ENCODE data around the gene RCAN1. TPM values are rescaled to one million over a fixed set of nuclear protein-coding genes. Genes with fewer than 3 reads are reported as not detected.

RCAN1 gene
- total RNA-seq, 2 experiments from 2014 or later: 1.1 to 1.5 TPM

- H3K4me1 Mint-ChIP-seq (ENCODE audit: low read depth): peaks cover 16% of the 10 kb centered on the region
- peaks cover 17% of the 10 kb centered on the region for H3K36me3 Mint-ChIP-seq (ENCODE audit: low read depth)
- H3K27ac Mint-ChIP-seq: no peak overlapping the region
- DNase-seq: no peak
- TF ChIP-seq CTCF (IDR thresholded peaks at IDR 0.05): no peak
- no peaks in the 10 kb centered on the region for H3K27me3 ChIP-seq (ENCODE audit: control insufficient read depth in 1 of 2, insufficient read depth in 2 of 2, low read length in 2 of 2)
- H3K4me1 ChIP-seq (ENCODE audit: insufficient read depth, low read length): no peaks in the 10 kb centered on the region
- ChIA-PET POLR2A (no interaction called here), CTCF (no interaction called here)
- intact Hi-C loops (cut with DNase I, micrococcal nuclease): no loop called here
- ATAC-seq (ENCODE audit: poor library complexity): no peak
- H3K4me3 Mint-ChIP-seq: no peak overlapping the region
- no peak overlapping the region for H3K27ac ChIP-seq (ENCODE audit: low read depth in 1 of 2, low read length in 2 of 2)
- H3K9me3 ChIP-seq (ENCODE audit: control insufficient read depth in 1 of 2, insufficient read depth in 1 of 2, low read length in 2 of 2): no peaks in the 10 kb centered on the region
- no peak overlapping the region for H3K4me3 ChIP-seq (ENCODE audit: low read length)
- no peaks in the 10 kb centered on the region for H3K27me3 Mint-ChIP-seq
- H3K36me3 ChIP-seq (ENCODE audit: insufficient read depth, low read length): no peaks in the 10 kb centered on the region
- peaks cover 2% of the 10 kb centered on the region for H3K9me3 Mint-ChIP-seq
Measured at GRCh38 chr21:34583926-34584563, 30.9 kb downstream of the RCAN1 start.

DNA sequence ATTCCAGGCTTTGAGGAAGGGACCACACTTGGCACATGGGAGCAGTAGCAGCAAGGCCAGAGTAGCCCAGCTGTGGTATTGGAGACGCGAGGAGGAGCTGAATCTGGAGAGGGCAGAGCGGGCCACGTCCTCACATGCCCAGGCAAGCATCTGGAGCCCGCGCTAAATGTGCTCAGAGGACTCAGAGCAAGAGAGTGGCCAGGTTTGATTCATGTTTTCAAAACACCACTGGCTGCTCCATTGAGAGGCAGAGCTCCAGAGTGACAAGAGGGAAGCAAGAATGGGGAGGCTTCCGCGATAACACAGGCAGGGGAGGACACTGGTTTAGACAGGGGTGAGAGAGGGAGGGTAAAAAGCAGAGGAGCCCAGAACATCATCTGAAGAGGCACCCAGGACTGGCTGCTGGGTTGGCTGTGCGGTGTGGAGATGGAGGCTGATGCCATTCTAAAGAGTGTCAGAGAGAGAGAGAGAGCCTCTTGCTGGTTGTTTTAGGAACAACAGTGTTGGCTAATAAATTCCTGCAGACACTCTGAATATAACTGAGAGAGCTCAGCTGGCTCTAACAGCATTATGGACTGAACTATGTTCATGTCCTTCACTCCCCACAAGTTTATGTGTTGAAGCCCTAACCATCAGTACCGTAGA lies 32.3 kb downstream of the RCAN1 start:
- Histone ChIP-seq H3K9me3 (ENCODE audit: control insufficient read depth in 1 of 2, insufficient read depth in 1 of 2, low read length in 2 of 2) (no peaks in the 10 kb centered on the region), H3K27ac (ENCODE audit: low read depth in 1 of 2, low read length in 2 of 2) (no peak overlapping the region), H3K36me3 (ENCODE audit: insufficient read depth, low read length) (no peaks in the 10 kb centered on the region), H3K27me3 (ENCODE audit: control insufficient read depth in 1 of 2, insufficient read depth in 2 of 2, low read length in 2 of 2) (no peaks in the 10 kb centered on the region), H3K4me1 (ENCODE audit: insufficient read depth, low read length) (no peaks in the 10 kb centered on the region), H3K4me3 (ENCODE audit: low read length) (no peak overlapping the region)
- Mint-ChIP-seq H3K4me1 (ENCODE audit: low read depth) (peaks cover 11% of the 10 kb centered on the region), H3K4me3 (no peak overlapping the region), H3K27ac (no peak overlapping the region), H3K9me3 (peaks cover 2% of the 10 kb centered on the region), H3K36me3 (ENCODE audit: low read depth) (peaks cover 14% of the 10 kb centered on the region), H3K27me3 (no peaks in the 10 kb centered on the region)
- ATAC-seq (ENCODE audit: poor library complexity) (no peak), DNase-seq (peak in 1 of 14 experiments; percentile 4)
- TF ChIP-seq CTCF (IDR thresholded peaks at IDR 0.05): no peak
- ChIA-PET CTCF (no interaction called here), POLR2A (interaction anchor here (0.5 kb wide), 1 partner anchor 58 kb away, joined by 3 read pairs; no protein-coding TSS in a partner anchor)
- intact Hi-C loops (cut with DNase I, micrococcal nuclease): no loop called here

DNA sequence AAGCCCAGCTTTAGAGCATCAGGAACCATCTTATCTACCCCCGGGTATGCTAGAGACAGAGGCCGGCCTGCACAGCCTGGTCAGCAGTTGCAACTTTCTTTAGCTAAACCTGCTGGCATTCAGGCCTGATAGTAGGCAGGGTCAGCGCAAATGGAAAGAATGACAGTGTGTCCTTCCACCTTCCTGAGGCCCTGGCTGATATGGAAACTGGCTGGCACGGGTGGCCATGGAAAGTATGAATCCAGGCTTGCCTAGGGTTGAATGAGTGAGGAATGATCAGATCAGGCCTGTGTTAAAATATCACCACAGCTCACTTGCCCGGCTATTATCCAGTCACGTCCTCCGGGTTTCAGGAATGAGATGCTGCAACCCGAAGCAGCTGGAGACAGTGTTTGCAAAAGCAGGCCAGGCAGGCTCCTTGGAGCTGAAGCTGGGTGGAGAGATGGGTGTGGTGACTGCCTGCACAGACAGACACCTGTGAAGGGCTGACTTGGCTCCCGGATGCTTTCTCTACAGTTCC lies 34.7 kb downstream of the RCAN1 start:
- no peak overlapping the region for H3K27ac ChIP-seq (ENCODE audit: low read depth in 1 of 2, low read length in 2 of 2)
- H3K4me1 ChIP-seq (ENCODE audit: insufficient read depth, low read length): no peaks in the 10 kb centered on the region
- Mint-ChIP-seq H3K9me3 (no peaks in the 10 kb centered on the region), H3K4me3 (no peak overlapping the region), H3K27ac (no peak overlapping the region), H3K4me1 (ENCODE audit: low read depth) (peaks cover 11% of the 10 kb centered on the region), H3K27me3 (no peaks in the 10 kb centered on the region), H3K36me3 (ENCODE audit: low read depth) (no peaks in the 10 kb centered on the region)
- no peaks in the 10 kb centered on the region for H3K36me3 ChIP-seq (ENCODE audit: insufficient read depth, low read length)
- CTCF ChIA-PET: no interaction called here
- DNase-seq: no peak
- no peaks in the 10 kb centered on the region for H3K27me3 ChIP-seq (ENCODE audit: control insufficient read depth in 1 of 2, insufficient read depth in 2 of 2, low read length in 2 of 2)
- POLR2A ChIA-PET: no interaction called here
- TF ChIP-seq CTCF (IDR thresholded peaks at IDR 0.05): no peak
- H3K9me3 ChIP-seq (ENCODE audit: control insufficient read depth in 1 of 2, insufficient read depth in 1 of 2, low read length in 2 of 2): no peaks in the 10 kb centered on the region
- ATAC-seq (ENCODE audit: poor library complexity): no peak
- intact Hi-C loops (cut with DNase I, micrococcal nuclease): no loop called here
- H3K4me3 ChIP-seq (ENCODE audit: low read length): no peak overlapping the region

All from CD4-positive, alpha-beta T cell (primary cell).